ENCODE measurements around the gene RASA4B. TPM values are rescaled to one million over a fixed set of nuclear protein-coding genes. Genes with fewer than 3 reads are reported as not detected.

RASA4B gene
- total and polyA plus RNA-seq, 9 of the 15 experiments (the other 6 are each of a cell fraction or from before 2014, with no cell fraction given): 0.01 to 2.9 (median 1.5) TPM; not detected in 1

GRCh38 chr7:102436118-102436517 lies 81.5 kb downstream of the RASA4B start (continued):
- TF ChIP-seq RERE (CRISPR knock-in tag; IDR thresholded peaks at IDR 0.05; ENCODE audit: borderline replicate concordance): no peak
- no peak for TF ChIP-seq KHSRP (IDR thresholded peaks at IDR 0.05)

- ATAC-seq: no peak; the same call in 1 of the 3 replicates
- POLR2A ChIA-PET: no interaction called here
- TSS peak; percentile 55 for BruUV-seq (replicated peaks)
- in situ Hi-C loops (cut with MboI): no loop called here
- peaks cover 10% of the 10 kb centered on the region; the same call in 1 of the 3 replicates for H3K36me3 ChIP-seq (ENCODE audit: control insufficient read depth, insufficient read depth, low read length)
- H3K9me1 ChIP-seq (ENCODE audit: control insufficient read depth, insufficient read depth, low read length): no peaks in the 10 kb centered on the region
- H3K27me3 ChIP-seq (ENCODE audit: control insufficient read depth in 2 of 2, insufficient read depth in 2 of 2, low read length in 2 of 2): no peaks in the 10 kb centered on the region; a peak in 1 of 5 replicates
- peak overlapping the region; percentile 67 to 93 for H3K9ac ChIP-seq (ENCODE audit: insufficient read depth in 1 of 2, low read depth in 2 of 2, low read length in 2 of 2)
- H3K4me1 ChIP-seq (replicated peaks in 1 of 2; ENCODE audit: control insufficient read depth in 2 of 2, insufficient read depth in 2 of 2, low read length in 2 of 2): peaks cover 18 to 53% of the 10 kb centered on the region in 2 experiments
- peak overlapping the region; percentile 72; the same call in 1 of the 2 replicates for H2AFZ ChIP-seq (ENCODE audit: low read depth, low read length)
- FAIRE-seq: peak; percentile 23
- H4K20me1 ChIP-seq (replicated peaks; ENCODE audit: control insufficient read depth, insufficient read depth, low read length): no peaks in the 10 kb centered on the region
- no peaks in the 10 kb centered on the region for H3K9me3 ChIP-seq (replicated peaks; ENCODE audit: control insufficient read depth, insufficient read depth, low read depth, low read length)
- DNase-seq (ENCODE audit: extremely low read depth in 1 of 4, low spot score in 3 of 4): peak in 1 of 4 experiments; percentile 48
- WGBS (ENCODE audit: insufficient coverage, low coverage, missing lambda C conversion rate): 45% methylated on average over 9 of the region's 9 CpGs
- H3K4me3 ChIP-seq: peak overlapping the region; percentile 80
- H3K27ac ChIP-seq (ENCODE audit: extremely low read depth, low read depth, low read length): no peak overlapping the region
- CTCF ChIA-PET (ENCODE audit: low intra/inter-chr PET ratio): interaction anchor here (0.6 kb wide), 2 partner anchors 19 to 166 kb away, joined by 3 read pairs; no protein-coding TSS in a partner anchor
- intact Hi-C loops (cut with micrococcal nuclease): no loop called here
- H3K4me2 ChIP-seq (ENCODE audit: insufficient read depth, low read length): peak overlapping the region; percentile 71
- peaks cover 9% of the 10 kb centered on the region for H3K79me2 ChIP-seq (ENCODE audit: control insufficient read depth, insufficient read depth, low read length)
- TF ChIP-seq TAF1 (IDR thresholded peaks at IDR 0.05; ENCODE audit: control insufficient read depth, extremely low read depth, insufficient read depth, low read length, severe bottlenecking): no peak
- peak; percentile 18 for TF ChIP-seq KDM5B (IDR thresholded peaks at IDR 0.05; ENCODE audit: insufficient replicate concordance, low read depth, low read length)
- TF ChIP-seq YY1 (IDR thresholded peaks at IDR 0.05; ENCODE audit: borderline replicate concordance in 1 of 3, control insufficient read depth in 1 of 3, extremely low read depth in 1 of 3, insufficient read depth in 3 of 3, insufficient read length in 1 of 3, insufficient replicate concordance in 2 of 3, low read depth in 1 of 3, low read length in 2 of 3): peak in 1 of 3 experiments; percentile 3
- 0 out of 2 replicates have a peak, but pooled peaks have one; percentile 7 for TF ChIP-seq GABPB1 (CRISPR knock-in tag; IDR thresholded peaks at IDR 0.05)
- TF ChIP-seq ZNF384 (IDR thresholded peaks at IDR 0.05; ENCODE audit: low read depth, low read length): peak; percentile 55
- TF ChIP-seq ESRRA (IDR thresholded peaks at IDR 0.05; ENCODE audit: borderline replicate concordance, low read depth): no peak
Observed at GRCh38 chr7:102434039-102434486, 83.5 kb downstream of the RASA4B start.
